CMK (cell line): ENCODE measurements around the gene DLL4.
"Not testable (repeated sequence)": the region's sequence is repeated elsewhere in the genome, so short reads cannot be mapped to it uniquely, and the experiment has no call there.

Experiments used
- DNase-seq: peaks from one replicate; pipeline ENCODE4 v3.0.0-alpha.2; 2010; ENCODE audit warnings: low read depth

Gene DLL4

GRCh38 chr15:40958723-40959122, 29.6 kb downstream of the DLL4 start:
- DNase-seq, result no peak

GRCh38 chr15:40959331-40960141, 30.4 kb downstream of the DLL4 start:
- DNase-seq, result no peak

GRCh38 chr15:40960151-40960885, 31.2 kb downstream of the DLL4 start:
- no peak for DNase-seq

- DNase-seq, result no peak
Observed at GRCh38 chr15:40960925-40961324, 31.8 kb downstream of the DLL4 start.

GRCh38 chr15:40961740-40962139, 32.6 kb downstream of the DLL4 start:
- not testable (repeated sequence) for DNase-seq

- not testable (repeated sequence) for DNase-seq
Observed at GRCh38 chr15:40962317-40962716, 33.2 kb downstream of the DLL4 start.

GRCh38 chr15:40963201-40963600, 34.1 kb downstream of the DLL4 start:
- DNase-seq, result no peak

GRCh38 chr15:40964006-40964405, 34.9 kb downstream of the DLL4 start:
- DNase-seq, result no peak

- DNase-seq, result no peak
Observed at GRCh38 chr15:40964634-40965033, 35.5 kb downstream of the DLL4 start.

GRCh38 chr15:40968290-40969085, 39.3 kb downstream of the DLL4 start:
- no peak for DNase-seq

GRCh38 chr15:40969363-40969762, 40.2 kb downstream of the DLL4 start:
- DNase-seq, result no peak

- no peak for DNase-seq
Observed at GRCh38 chr15:40974879-40975278, 45.7 kb downstream of the DLL4 start.

GRCh38 chr15:40976819-40977218, 47.7 kb downstream of the DLL4 start:
- DNase-seq, result no peak

GRCh38 chr15:40978141-40978540, 49.0 kb downstream of the DLL4 start:
- DNase-seq, result no peak

- DNase-seq, result no peak
Observed at GRCh38 chr15:40978562-40978961, 49.4 kb downstream of the DLL4 start.

- no peak for DNase-seq
Observed at GRCh38 chr15:40981186-40981585, 52.0 kb downstream of the DLL4 start.

- no peak for DNase-seq
Observed at GRCh38 chr15:40982855-40983254, 53.7 kb downstream of the DLL4 start.

- DNase-seq, result no peak
Observed at GRCh38 chr15:40984406-40984805, 55.3 kb downstream of the DLL4 start.

GRCh38 chr15:40984964-40985363, 55.8 kb downstream of the DLL4 start:
- DNase-seq, result no peak

GRCh38 chr15:40985541-40986330, 56.6 kb downstream of the DLL4 start:
- no peak for DNase-seq

- no peak for DNase-seq
Observed at GRCh38 chr15:40986820-40987219, 57.7 kb downstream of the DLL4 start.

GRCh38 chr15:40988156-40988555, 59.0 kb downstream of the DLL4 start:
- no peak for DNase-seq
